ENCODE measurements around the gene NPFFR2.

- TF ChIP-seq CTCF (IDR thresholded peaks at IDR 0.05; ENCODE audit: insufficient read depth, low read depth, low read length) (no peak), EZH2 (IDR thresholded peaks at IDR 0.05; ENCODE audit: insufficient read depth, low read length) (no peak)
Observed at GRCh38 chr4:72109959-72110497, 78.2 kb downstream of the NPFFR2 start.
